GM19372 (cell line): ENCODE results near the gene AGBL2.
"Not testable (repeated sequence)": the region's sequence is repeated elsewhere in the genome, so short reads cannot be mapped to it uniquely, and the experiment has no call there.

ENCODE experiments used
- ATAC-seq: cut with Tn5 transposase; IDR thresholded peaks from one replicate; pipeline ENCODE4 v1.9.1; 2021; ENCODE audit warnings: mild to moderate bottlenecking, low read depth, moderate library complexity; ENCODE audit not compliant: unreplicated experiment

Gene AGBL2

DNA sequence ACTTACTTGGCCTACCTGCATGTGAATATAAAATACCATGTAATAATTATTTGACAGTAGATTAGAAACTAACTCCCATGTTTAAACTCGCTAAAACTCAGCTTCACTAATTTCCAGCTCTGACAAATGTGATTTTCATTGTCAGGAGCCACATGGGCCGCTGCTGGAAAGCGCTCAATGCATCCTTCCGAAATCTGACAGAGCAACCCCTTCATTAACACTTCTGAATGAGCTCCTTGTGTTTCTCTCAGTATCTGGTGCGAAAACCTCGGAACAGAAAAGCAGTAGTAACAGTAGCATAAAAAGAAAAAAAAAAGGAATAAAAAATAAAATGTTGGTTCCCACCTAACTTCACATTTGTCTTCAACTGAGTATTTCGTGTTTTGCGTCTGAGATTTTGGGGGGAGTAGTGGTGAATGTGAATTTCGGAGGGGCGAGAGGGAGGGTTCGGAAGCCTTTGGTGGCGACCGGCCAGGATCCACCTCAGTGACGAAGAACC lies 73.5 kb downstream of the AGBL2 start:
- ATAC-seq = no peak

DNA sequence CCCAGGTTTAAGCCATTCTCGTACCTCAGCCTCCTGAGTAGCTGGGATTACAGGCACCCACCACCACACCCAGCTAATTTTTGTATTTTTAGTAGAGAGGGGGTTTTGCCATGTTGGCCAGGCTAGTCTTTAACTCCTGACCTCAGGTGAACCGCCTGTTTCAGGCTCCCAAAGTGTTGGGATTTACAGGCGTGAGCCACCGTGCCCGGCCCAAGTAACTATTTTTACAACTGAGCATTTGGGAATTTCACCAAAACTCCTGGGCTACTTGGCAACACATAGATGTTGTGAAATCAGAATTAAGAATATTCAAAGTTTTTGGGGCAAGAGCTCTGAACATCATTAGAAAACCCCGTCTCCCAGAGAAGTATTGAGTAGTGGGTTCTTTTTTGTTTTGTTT lies 74.7 kb downstream of the AGBL2 start:
- ATAC-seq = not testable (repeated sequence)

DNA sequence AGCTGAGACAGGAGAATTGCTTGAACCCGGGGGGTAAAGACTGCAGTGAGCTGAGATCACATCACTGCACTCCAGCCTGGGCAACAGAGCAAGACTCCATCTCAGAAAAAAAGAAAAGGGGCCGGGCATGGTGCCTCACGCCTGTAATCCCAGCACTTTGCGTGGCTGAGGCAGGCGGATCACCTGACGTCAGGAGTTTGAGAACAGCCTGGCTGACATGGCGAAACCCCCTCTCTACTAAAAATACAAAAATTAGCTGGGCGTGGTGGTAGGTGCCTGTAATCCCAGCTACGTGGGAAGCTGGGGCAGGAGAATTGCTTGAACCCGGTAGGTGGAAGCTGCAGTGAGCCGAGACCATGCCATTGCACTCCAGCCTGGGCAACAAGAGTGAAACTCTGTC lies 78.8 kb downstream of the AGBL2 start:
- ATAC-seq = not testable (repeated sequence)

DNA sequence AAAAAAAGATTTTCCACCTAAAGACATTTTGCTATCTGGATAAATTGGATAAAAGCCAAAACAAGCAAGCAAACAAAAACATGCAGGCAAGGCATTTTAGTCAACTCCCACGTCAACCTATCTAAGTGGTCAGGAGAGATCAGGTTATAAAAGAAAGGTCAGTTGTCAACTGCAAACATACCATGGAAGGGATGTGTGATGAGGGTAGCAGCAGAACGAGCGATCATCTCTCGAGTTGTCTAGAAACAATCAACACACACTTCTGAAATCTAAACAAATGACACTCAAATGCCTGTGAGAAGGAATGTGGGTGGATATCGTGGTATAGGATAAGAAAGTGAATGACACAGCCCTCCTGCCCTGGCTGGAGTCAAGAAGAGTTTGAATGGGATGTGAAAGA lies 83.7 kb downstream of the AGBL2 start:
- ATAC-seq = no peak

DNA sequence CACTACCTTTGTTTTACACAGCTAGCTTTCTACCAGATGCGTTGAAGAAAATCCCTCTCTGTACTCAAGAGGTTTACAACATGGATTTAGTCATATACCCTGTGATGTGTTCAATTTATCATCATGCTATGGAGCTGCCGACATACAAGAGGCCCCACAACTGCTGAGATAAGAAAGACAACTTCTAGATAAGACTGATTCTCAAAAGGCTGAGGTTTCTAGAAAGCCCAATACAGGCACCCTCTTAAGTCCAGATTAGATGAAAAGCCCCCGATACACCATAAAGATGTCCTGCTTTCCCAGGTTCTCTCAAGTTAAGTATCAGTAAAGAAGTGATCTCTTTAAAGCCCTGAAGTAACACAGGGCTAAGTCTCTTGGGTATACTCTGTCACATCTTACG lies 87.1 kb downstream of the AGBL2 start:
- no peak for ATAC-seq

DNA sequence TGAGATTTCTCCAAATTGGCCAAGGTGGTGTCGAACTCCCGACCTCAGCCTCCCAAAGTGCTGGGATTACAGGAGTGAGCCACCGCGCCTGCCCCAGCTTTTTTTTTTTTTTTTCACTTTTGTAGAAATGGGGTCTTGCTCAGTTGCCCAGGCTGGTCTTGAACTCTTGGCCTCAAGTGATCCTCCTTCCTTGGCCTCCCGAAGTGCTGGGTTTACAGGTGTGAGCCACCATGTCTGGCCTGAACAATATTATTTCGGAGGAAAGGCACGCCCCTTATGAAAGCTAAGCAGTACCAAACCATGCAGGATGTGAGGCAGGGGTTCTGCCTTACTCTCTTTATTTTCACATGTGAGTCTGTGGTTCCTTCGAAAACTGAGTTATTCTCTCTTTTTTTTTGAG lies 88.9 kb downstream of the AGBL2 start:
- ATAC-seq = no peak

DNA sequence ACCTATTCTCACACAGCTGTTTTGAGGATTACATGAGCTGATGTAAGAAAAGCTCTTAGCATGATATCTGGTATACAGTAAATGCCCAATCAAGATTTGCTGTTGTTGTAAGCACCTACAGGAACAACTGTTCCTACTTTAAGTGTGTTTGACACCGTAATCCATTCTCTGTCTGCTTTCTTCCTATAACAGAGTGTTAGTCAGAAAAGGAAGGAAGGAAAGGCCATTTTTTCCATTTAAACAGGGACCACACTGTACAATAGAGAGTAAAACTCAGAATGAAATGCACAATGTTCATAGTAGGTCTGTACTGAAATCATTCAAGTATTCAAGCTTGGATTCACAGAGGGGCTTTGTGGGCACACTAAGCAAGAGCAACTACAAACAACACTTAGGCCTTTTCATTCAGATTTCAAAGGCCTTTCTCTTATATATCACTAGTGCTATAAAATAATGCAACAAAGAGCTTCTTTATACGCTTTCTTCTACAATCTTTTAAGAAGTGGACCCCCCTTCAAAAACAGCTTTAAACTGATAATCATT lies 94.3 kb downstream of the AGBL2 start:
- no peak for ATAC-seq

DNA sequence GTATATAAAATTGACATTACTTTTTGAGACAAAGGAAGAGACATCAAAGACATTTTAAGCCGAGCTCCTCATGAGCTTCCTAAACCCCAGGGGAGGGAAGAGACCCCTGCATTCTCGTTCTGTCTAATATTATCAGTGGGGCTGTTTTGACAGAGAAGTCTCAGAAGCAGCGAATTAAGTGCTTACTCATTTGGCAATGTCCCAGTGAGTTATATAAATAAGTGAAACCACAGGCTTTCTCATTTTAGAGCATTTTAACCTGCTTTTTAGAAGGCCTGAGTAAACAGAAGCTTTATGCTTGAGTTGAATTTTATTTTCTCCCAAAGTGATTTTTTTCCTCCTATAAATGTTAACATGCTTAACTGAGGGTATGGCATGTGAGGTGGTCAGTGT lies 97.8 kb downstream of the AGBL2 start:
- no peak for ATAC-seq

DNA sequence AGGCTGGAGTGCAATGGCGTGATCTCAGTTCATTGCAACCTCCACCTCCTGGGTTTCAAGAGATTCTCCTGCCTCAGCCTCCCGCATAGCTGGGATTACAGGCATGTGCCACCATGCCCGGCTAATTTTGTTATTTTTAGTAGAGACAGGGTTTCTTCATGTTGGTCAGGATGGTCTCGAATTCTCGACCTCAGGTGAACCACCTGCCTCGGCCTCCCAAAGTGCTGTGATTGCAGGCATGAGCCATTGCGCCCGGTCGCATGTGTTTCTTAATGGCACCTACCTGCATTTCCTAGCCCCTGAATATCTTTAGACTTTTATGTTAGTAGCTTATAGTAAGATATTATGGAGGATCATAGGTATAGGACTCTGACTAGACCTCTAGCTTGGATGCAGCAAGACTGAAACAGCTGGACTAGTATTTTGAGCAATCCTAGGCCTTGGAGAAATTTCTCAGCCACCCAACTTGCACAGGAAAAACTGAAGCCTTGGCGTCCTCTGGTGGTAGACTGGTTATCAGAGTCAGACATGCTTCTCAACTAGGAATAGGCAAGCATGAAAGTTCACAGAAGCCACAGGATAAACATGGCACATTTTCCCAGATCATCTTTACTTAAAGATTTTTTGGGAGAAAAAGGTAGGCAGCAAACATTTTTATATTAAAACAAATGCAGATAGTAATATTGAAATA lies 98.3 kb downstream of the AGBL2 start:
- ATAC-seq = no peak

DNA sequence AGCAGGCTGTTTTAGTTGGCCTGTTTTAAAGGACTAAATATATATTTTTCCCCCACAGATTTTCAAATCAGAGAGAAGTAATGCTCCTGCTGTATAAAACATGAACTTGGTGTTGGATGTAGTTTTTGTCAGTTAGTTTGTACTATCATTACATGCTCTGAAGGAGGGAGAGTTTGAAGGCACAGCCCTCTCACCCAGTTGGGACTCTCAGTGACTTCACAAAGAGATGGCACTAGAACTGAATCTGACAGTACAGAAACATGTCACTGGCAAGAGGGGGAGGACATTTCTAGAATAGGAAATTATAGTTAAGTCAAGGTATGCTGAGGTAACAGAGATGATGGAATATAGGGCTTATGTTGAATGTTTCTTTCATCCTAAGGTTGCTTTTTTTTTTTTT lies 99.9 kb downstream of the AGBL2 start:
- ATAC-seq = no peak

DNA sequence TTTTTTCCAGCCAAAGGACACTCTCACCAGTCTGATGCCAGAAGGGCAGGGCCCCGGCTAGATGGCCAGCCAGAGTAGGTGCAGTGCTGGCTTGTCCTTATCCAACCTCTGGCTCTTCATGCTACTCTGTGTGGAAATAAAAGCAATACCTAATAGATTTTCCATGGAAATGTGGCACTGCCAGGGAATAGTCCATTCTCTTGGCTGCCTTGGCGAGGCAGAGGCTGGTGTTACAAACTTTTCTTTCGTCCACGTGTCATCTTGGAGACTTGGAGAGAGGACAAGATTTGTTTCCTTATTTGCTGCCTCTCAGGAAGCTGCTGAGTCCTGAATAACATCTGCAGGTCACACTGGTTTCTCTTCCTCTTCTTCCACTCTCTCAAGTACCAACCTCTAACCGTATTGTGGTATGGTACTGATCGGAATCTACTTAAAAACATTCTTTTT lies 103.8 kb downstream of the AGBL2 start:
- ATAC-seq = no peak

DNA sequence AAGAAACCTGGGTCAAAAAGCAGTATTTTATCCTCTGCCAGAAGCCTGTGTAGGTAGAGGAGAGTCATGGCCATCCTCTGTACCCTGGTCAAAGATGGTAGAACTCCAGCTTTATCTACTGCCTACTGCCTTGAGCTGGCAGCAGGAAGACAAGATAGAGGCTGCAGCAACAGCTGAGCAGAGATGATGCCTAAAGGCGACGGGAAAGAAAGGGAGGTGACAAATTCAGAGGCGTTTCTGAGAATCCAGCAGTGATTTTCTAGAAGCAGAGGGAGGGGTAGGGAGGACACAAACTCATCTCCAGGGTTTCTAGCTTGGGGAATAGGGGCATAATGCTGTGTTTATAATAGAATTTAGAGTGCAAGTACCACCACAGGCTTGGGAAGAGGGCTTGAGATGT lies 105.5 kb downstream of the AGBL2 start:
- no peak for ATAC-seq
